K562 (cell line): Measurements from ENCODE around the gene POLR1C. TPM values are rescaled to one million over a fixed set of nuclear protein-coding genes. Genes with fewer than 3 reads are reported as not detected.
A peak's percentile ranks its signal among the peaks of the same experiment; 100 is the strongest.

Experiments used
- ARID1B ChIP-seq: fragments of 450-650 bp; IDR thresholded peaks from 2 replicates; pipeline ENCODE4 v1.6.1; 2016; ENCODE audit warnings: antibody characterized with exemption, mild to moderate bottlenecking, inconsistent platforms
- CBX3 ChIP-seq, 2 experiments: IDR thresholded peaks; 1 replicate in 1 of 2; 2 replicates in 1 of 2; pipeline ENCODE4 v1.6.1; 2012; ENCODE audit warnings: inconsistent platforms in 2 of 2, low read length in 2 of 2, borderline replicate concordance in 1 of 2, control low read depth in 1 of 2
- ETV6 ChIP-seq, 3 experiments: fragments of 150-350 bp in 1 of 3; sonication (generic) in 1 of 3; formaldehyde crosslinking in 1 of 3; IDR thresholded peaks; 2 replicates each; pipeline versions ENCODE4 v1.6.1 to v1.8.0; 2014 to 2022; ENCODE audit warnings: borderline replicate concordance in 2 of 3, low read depth in 2 of 3, antibody characterized with exemption in 1 of 3, low read length in 1 of 3, mild to moderate bottlenecking in 1 of 3, missing genetic modification reagents in 1 of 3
- EWSR1 ChIP-seq: fragments of 450-650 bp; IDR thresholded peaks from 2 replicates; pipeline ENCODE4 v1.6.1; 2018; ENCODE audit warnings: borderline replicate concordance, mild to moderate bottlenecking, low read depth, moderate library complexity; ENCODE audit not compliant: partially characterized antibody
- FOXP4 ChIP-seq: sonication (generic); formaldehyde crosslinking; IDR thresholded peaks from 2 replicates; pipeline ENCODE4 v1.8.0; 2022; ENCODE audit warnings: mild to moderate bottlenecking, missing genetic modification reagents, borderline replicate concordance
- GATAD2B ChIP-seq: fragments of 450-650 bp; IDR thresholded peaks from 2 replicates; pipeline ENCODE4 v1.6.1; 2017; ENCODE audit warnings: mild to moderate bottlenecking, borderline replicate concordance
- GTF2F1 ChIP-seq: IDR thresholded peaks from 2 replicates; pipeline ENCODE4 v1.6.1; 2011; ENCODE audit warnings: low read depth, low read length, improper control_type of control experiment
- IFI16 ChIP-seq: fragments of 250-450 bp; sonication (Bioruptor Pico); IDR thresholded peaks from 2 replicates; pipeline ENCODE4 v2.1.2; 2022; ENCODE audit warnings: mild to moderate bottlenecking, inconsistent platforms
- MYNN ChIP-seq, 2 experiments: sonication (generic); formaldehyde crosslinking in 1 of 2; IDR thresholded peaks; 2 replicates each; pipeline versions ENCODE4 v1.5.0 to v1.6.1; 2016 to 2020; ENCODE audit warnings: antibody characterized with exemption in 1 of 2, missing genetic modification reagents in 1 of 2
- PHB2 ChIP-seq: fragments of 450-650 bp; IDR thresholded peaks from 2 replicates; pipeline ENCODE4 v1.6.1; 2017; ENCODE audit warnings: low read depth
- PHF21A ChIP-seq: fragments of 450-650 bp; IDR thresholded peaks from 2 replicates; pipeline ENCODE4 v1.6.1; 2017; ENCODE audit warnings: low read depth, borderline replicate concordance
- PKNOX1 ChIP-seq: fragments of 450-650 bp; IDR thresholded peaks from 2 replicates; pipeline ENCODE4 v1.6.1; 2016
- RAD21 ChIP-seq, 2 experiments: fragments of 250-450 bp in 1 of 2; fragments of 450-650 bp in 1 of 2; sonication (Bioruptor Pico) in 1 of 2; formaldehyde crosslinking in 1 of 2; IDR thresholded peaks in 1 of 2; conservative IDR thresholded peaks in 1 of 2; 2 replicates each; pipeline versions ENCODE4 v1.4.0 to v1.8.0; 2020 to 2022; ENCODE audit warnings: mild to moderate bottlenecking in 2 of 2, moderate library complexity in 1 of 2
- RFX7 ChIP-seq: fragments of 250-450 bp; sonication (Bioruptor Pico); IDR thresholded peaks from 2 replicates; pipeline ENCODE4 v1.5.1; 2021; ENCODE audit warnings: mild to moderate bottlenecking
- THRB ChIP-seq: fragments of 450-650 bp; formaldehyde crosslinking; conservative IDR thresholded peaks from 2 replicates; pipeline ENCODE4 v1.4.0; 2022; ENCODE audit warnings: mild to moderate bottlenecking, missing genetic modification characterization
- TOE1 ChIP-seq, 2 experiments: fragments of 450-650 bp in 1 of 2; sonication (generic) in 1 of 2; formaldehyde crosslinking in 1 of 2; IDR thresholded peaks; 2 replicates each; pipeline versions ENCODE4 v1.7.1 to v1.8.0; 2016 to 2022; ENCODE audit warnings: borderline replicate concordance in 2 of 2, mild to moderate bottlenecking in 2 of 2, antibody characterized with exemption in 1 of 2, inconsistent platforms in 1 of 2, low read depth in 1 of 2, missing genetic modification reagents in 1 of 2, moderate library complexity in 1 of 2
- ZNF134 ChIP-seq: fragments of 250-450 bp; sonication (Bioruptor Pico); conservative IDR thresholded peaks from 2 replicates; pipeline ENCODE4 v1.4.0; 2020
- ZNF764 ChIP-seq: fragments of 250-450 bp; sonication (Bioruptor Pico); IDR thresholded peaks from 2 replicates; pipeline ENCODE4 v1.4.0; 2020; ENCODE audit warnings: low read depth, mild to moderate bottlenecking, moderate library complexity
- ZNF766 ChIP-seq: fragments of 200-800 bp; sonication (Bioruptor generic); conservative IDR thresholded peaks from 2 replicates; pipeline ENCODE4 v1.6.1; 2016; ENCODE audit warnings: missing genetic modification characterization, missing compliant biosample characterization
- polyA plus RNA-seq, 8 experiments: library from polyadenylated mRNA; depleted of rRNA in 4 of 8; stranded (reverse) in 5 of 8; unstranded in 3 of 8; fragments of >200 nt; fragmentation: Nextera tagmentation in 2 of 8; fragmentation: Illumina TruSeq in 1 of 8; extraction: Ambion mirVana in 2 of 8; extraction: Trizol in 1 of 8; gene quantifications; 2 replicates each; pipeline versions ENCODE4 v1.2.1 to v1.2.3, GENCODE V29; 2011 to 2014; ENCODE audit warnings: inconsistent platforms in 1 of 8, missing spikeins in 1 of 8
- total RNA-seq, 7 experiments: library from RNA; depleted of rRNA in 6 of 7; stranded (reverse); fragments of >200 nt in 6 of 7; fragmentation: Illumina TruSeq in 2 of 7; extraction: Trizol in 2 of 7; gene quantifications; 2 replicates each; pipeline versions ENCODE4 v1.2.1 to v1.2.3, GENCODE V29; 2011 to 2021; ENCODE audit warnings: low replicate concordance in 1 of 7
- TF ChIP-seq, protein P1 (sequence below), 2 experiments: IDR thresholded peaks; 2 replicates each; pipeline ENCODE4 v1.6.1; 2011; ENCODE audit warnings: borderline replicate concordance in 1 of 2, control low read depth in 1 of 2, low read depth in 1 of 2, low read length in 1 of 2, mild to moderate bottlenecking in 1 of 2, mixed read lengths in 1 of 2, moderate library complexity in 1 of 2; ENCODE audit not compliant: insufficient read depth in 1 of 2, insufficient read length in 1 of 2, poor library complexity in 1 of 2, severe bottlenecking in 1 of 2; ENCODE audit errors: extremely low read depth in 1 of 2

The POLR1C gene
- total and polyA plus RNA-seq, 9 of the 15 experiments (the other 6 are each of a cell fraction or from before 2014, with no cell fraction given): 83.5 to 429 (median 120) TPM

DNA sequence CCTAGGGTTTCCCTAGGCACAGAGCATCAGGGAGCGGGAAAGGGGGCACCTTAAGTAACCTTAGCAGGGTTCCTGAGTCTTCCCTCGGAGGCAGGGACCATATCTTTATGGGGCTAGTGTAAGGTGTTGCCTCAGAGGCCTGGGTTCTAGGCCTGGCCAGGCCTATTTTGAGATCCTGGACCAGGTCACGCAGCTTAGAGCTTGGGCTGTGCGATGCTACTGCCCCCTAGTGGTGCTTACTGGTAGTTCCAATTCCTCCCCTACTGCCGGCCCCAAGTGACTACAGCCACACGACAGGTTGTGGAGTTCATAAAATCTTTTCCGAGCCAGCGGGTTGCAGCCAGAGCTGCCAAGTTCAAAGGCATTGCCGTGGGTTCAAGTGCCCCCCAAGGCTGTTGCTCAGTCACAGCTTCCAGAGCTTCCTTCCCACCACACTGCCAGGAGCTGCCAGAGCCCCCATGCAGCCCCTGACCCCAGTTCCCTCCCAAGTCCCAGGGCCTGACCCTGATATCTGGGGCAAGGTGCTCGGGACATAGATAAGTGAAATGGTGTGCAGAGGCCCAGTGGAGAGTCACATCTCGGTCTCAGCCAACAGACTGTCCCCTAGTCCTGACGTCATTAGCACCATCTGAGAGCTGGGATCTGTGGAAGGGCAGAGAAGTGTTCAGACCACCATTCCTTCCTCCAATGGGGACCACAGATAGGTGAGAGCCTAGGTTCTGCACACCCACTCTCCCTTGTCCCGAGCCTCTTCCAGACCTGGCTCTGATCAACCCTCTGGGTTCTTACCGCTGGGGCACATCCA lies 10.0 kb upstream of the POLR1C start (continued):
- TF ChIP-seq RAD21 (CRISPR knock-in tag; conservative IDR thresholded peaks at IDR 0.05 in 1 of 2, IDR thresholded peaks at IDR 0.05 in 1 of 2) (peak; percentile 85 to 91), PHB2 (no peak), PHF21A (no peak), TOE1 (IDR thresholded peaks at IDR 0.05; ENCODE audit: borderline replicate concordance) (0 out of 2 replicates have a peak, but pooled peaks have one; percentile 40), TOE1 (CRISPR knock-in tag; IDR thresholded peaks at IDR 0.05; ENCODE audit: borderline replicate concordance, low read depth) (no peak), GTF2F1 (no peak), IFI16 (CRISPR knock-in tag) (no peak), ETV6 (IDR thresholded peaks at IDR 0.05; ENCODE audit: borderline replicate concordance in 1 of 2, low read depth in 2 of 2, low read length in 1 of 2) (no peak), ETV6 (CRISPR knock-in tag; IDR thresholded peaks at IDR 0.05; ENCODE audit: borderline replicate concordance) (no peak), GATAD2B (no peak), ZNF134 (CRISPR knock-in tag) (no peak), THRB (0 out of 2 replicates have a peak, but pooled peaks have one; percentile 30), CBX3 (IDR thresholded peaks at IDR 0.05; ENCODE audit: borderline replicate concordance in 1 of 2, low read length in 2 of 2) (no peak), ARID1B (no peak), EWSR1 (no peak), PKNOX1 (no peak), FOXP4 (CRISPR knock-in tag) (no peak), RFX7 (CRISPR knock-in tag) (no peak), ZNF766 (CRISPR knock-in tag) (no peak), MYNN (IDR thresholded peaks at IDR 0.05) (peak; percentile 41; the same call in 1 of the 2 replicates), MYNN (CRISPR knock-in tag; IDR thresholded peaks at IDR 0.05) (no peak), ZNF764 (CRISPR knock-in tag) (no peak)
- TF ChIP-seq, protein P1, sequence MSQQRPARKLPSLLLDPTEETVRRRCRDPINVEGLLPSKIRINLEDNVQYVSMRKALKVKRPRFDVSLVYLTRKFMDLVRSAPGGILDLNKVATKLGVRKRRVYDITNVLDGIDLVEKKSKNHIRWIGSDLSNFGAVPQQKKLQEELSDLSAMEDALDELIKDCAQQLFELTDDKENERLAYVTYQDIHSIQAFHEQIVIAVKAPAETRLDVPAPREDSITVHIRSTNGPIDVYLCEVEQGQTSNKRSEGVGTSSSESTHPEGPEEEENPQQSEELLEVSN (IDR thresholded peaks at IDR 0.05; ENCODE audit: borderline replicate concordance in 1 of 2, extremely low read depth in 1 of 2, insufficient read depth in 1 of 2, insufficient read length in 1 of 2, low read depth in 1 of 2, low read length in 1 of 2, poor library complexity in 1 of 2, severe bottlenecking in 1 of 2): no peak
